ENCODE data around the gene XYLT2. TPM values are rescaled to one million over a fixed set of nuclear protein-coding genes. Genes with fewer than 3 reads are reported as not detected.

The XYLT2 gene
- total and polyA plus RNA-seq, 2 experiments from 2014 or later, result 14.2 to 44.9 TPM

GRCh38 chr17:50407921-50408320 lies 62.0 kb downstream of the XYLT2 start:
- TF ChIP-seq EZH2 (IDR thresholded peaks at IDR 0.05; ENCODE audit: low read depth, unreplicated experiment), result no peak
- TF ChIP-seq NANOG (IDR thresholded peaks at IDR 0.05; ENCODE audit: borderline replicate concordance), result no peak
- TF ChIP-seq CREB1 (CRISPR knock-in tag; IDR thresholded peaks at IDR 0.05; ENCODE audit: low read depth), result no peak
- no peak for TF ChIP-seq CTCF (conservative IDR thresholded peaks at IDR 0.05; ENCODE audit: low read depth in 2 of 2)
- TF ChIP-seq REST (IDR thresholded peaks at IDR 0.05; ENCODE audit: unreplicated experiment), result no peak
- no peak for TF ChIP-seq POLR2AphosphoS5 (IDR thresholded peaks at IDR 0.05; ENCODE audit: low read depth)
- no peak for TF ChIP-seq ZNF331 (CRISPR knock-in tag; IDR thresholded peaks at IDR 0.05; ENCODE audit: low read depth)
- no peak for TF ChIP-seq ZNF462 (CRISPR knock-in tag; IDR thresholded peaks at IDR 0.05)
- Mint-ChIP-seq H3K27me3 (ENCODE audit: insufficient read depth, low read depth, poor library complexity) (peaks cover 3% of the 10 kb centered on the region), H3K4me1 (peaks cover 6% of the 10 kb centered on the region; the same call in 2 of the 3 replicates), H3K36me3 (ENCODE audit: low read depth) (no peaks in the 10 kb centered on the region), H3K9me3 (no peaks in the 10 kb centered on the region), H3K4me3 (no peak overlapping the region), H3K27ac (no peak overlapping the region)
- Histone ChIP-seq H3K4me3 (no peak overlapping the region), H3F3A (replicated peaks; ENCODE audit: low read depth) (no peaks in the 10 kb centered on the region), H3K27me3 (ENCODE audit: insufficient read depth) (no peaks in the 10 kb centered on the region), H3K9me2 (ENCODE audit: insufficient read depth) (no peaks in the 10 kb centered on the region), H4K20me1 (replicated peaks; ENCODE audit: insufficient read depth) (no peaks in the 10 kb centered on the region), H3K4me2 (no peak overlapping the region), H2AFZ (no peak overlapping the region), H3K79me2 (replicated peaks; ENCODE audit: insufficient read depth) (no peaks in the 10 kb centered on the region), H3K4me1 (ENCODE audit: insufficient read depth) (peaks cover 5% of the 10 kb centered on the region; the same call in 1 of the 2 replicates), H3K27ac (ENCODE audit: low read depth) (no peak overlapping the region), H3K36me3 (ENCODE audit: insufficient read depth) (no peaks in the 10 kb centered on the region)
- ATAC-seq (no peak), DNase-seq (ENCODE audit: low spot score) (no peak)
